NT2/D1 (cell line): ENCODE results near the gene ZBTB33.

ENCODE experiments used
- DNase-seq: peaks from one replicate; pipeline ENCODE4 v3.0.0-alpha.2; 2011; ENCODE audit warnings: low read depth, low spot score
- H3K27me3 ChIP-seq: 2 replicates; pipeline ENCODE4 v1.6.0; 2011; ENCODE audit warnings: mild to moderate bottlenecking; ENCODE audit not compliant: insufficient read length, insufficient read depth
- H3K36me3 ChIP-seq: 2 replicates; pipeline ENCODE4 v1.6.1; 2011; ENCODE audit warnings: mild to moderate bottlenecking, low read length, mixed read lengths; ENCODE audit not compliant: insufficient read depth, insufficient read length
- H3K4me1 ChIP-seq: 2 replicates; pipeline ENCODE4 v1.5.1; 2011; ENCODE audit not compliant: insufficient read depth, insufficient read length
- H3K4me3 ChIP-seq: 2 replicates; pipeline ENCODE4 v1.5.1; 2011; ENCODE audit warnings: low read depth; ENCODE audit not compliant: insufficient read length
- H3K9ac ChIP-seq: 2 replicates; pipeline ENCODE4 v1.6.0; 2011; ENCODE audit warnings: low read depth; ENCODE audit not compliant: insufficient read length
- H3K9me3 ChIP-seq: 2 replicates; pipeline ENCODE4 v1.5.1; 2011; ENCODE audit warnings: mild to moderate bottlenecking, low read length; ENCODE audit not compliant: insufficient read depth
- SUZ12 ChIP-seq: IDR thresholded peaks from 2 replicates; pipeline ENCODE4 v1.6.1; 2011; ENCODE audit not compliant: insufficient read length, insufficient read depth; ENCODE audit errors: extremely low read depth
- YY1 ChIP-seq: IDR thresholded peaks from 2 replicates; pipeline ENCODE4 v1.6.1; 2011; ENCODE audit not compliant: insufficient read length, insufficient read depth
- ZNF274 ChIP-seq: IDR thresholded peaks from 2 replicates; pipeline ENCODE4 v1.6.1; 2011; ENCODE audit warnings: mild to moderate bottlenecking, low read depth, low read length

The ZBTB33 gene

GRCh38 chrX:120297923-120298322 is 47.3 kb downstream of the ZBTB33 start:
- no peaks in the 10 kb centered on the region for H3K4me1 ChIP-seq
- H3K27me3 ChIP-seq = no peaks in the 10 kb centered on the region
- no peak overlapping the region for H3K9ac ChIP-seq
- no peak overlapping the region for H3K4me3 ChIP-seq
- no peaks in the 10 kb centered on the region for H3K9me3 ChIP-seq
- TF ChIP-seq YY1 = no peak
- TF ChIP-seq ZNF274 = no peak
- no peak for TF ChIP-seq SUZ12
- no peaks in the 10 kb centered on the region for H3K36me3 ChIP-seq
- DNase-seq = no peak

GRCh38 chrX:120299928-120300327 is 49.3 kb downstream of the ZBTB33 start:
- no peaks in the 10 kb centered on the region for H3K4me1 ChIP-seq
- no peaks in the 10 kb centered on the region for H3K27me3 ChIP-seq
- H3K36me3 ChIP-seq = no peaks in the 10 kb centered on the region
- peak; percentile 32 for DNase-seq
- no peak overlapping the region for H3K4me3 ChIP-seq
- no peak for TF ChIP-seq ZNF274
- no peak overlapping the region for H3K9ac ChIP-seq
- H3K9me3 ChIP-seq = no peaks in the 10 kb centered on the region

- Histone ChIP-seq H3K27me3 (no peaks in the 10 kb centered on the region), H3K9me3 (no peaks in the 10 kb centered on the region), H3K4me3 (no peak overlapping the region), H3K9ac (no peak overlapping the region), H3K4me1 (no peaks in the 10 kb centered on the region), H3K36me3 (no peaks in the 10 kb centered on the region)
- DNase-seq = no peak
- TF ChIP-seq ZNF274 (no peak), YY1 (no peak), SUZ12 (no peak)
Measured at GRCh38 chrX:120301497-120301896, 50.9 kb downstream of the ZBTB33 start.

- no peak for TF ChIP-seq ZNF274
- no peak for TF ChIP-seq YY1
- TF ChIP-seq SUZ12 = no peak
- Histone ChIP-seq H3K9me3 (no peaks in the 10 kb centered on the region), H3K4me1 (no peaks in the 10 kb centered on the region), H3K36me3 (no peaks in the 10 kb centered on the region), H3K4me3 (no peak overlapping the region), H3K27me3 (no peaks in the 10 kb centered on the region), H3K9ac (no peak overlapping the region)
- DNase-seq = no peak
Measured at GRCh38 chrX:120301960-120302359, 51.3 kb downstream of the ZBTB33 start.

GRCh38 chrX:120302434-120302833 is 51.8 kb downstream of the ZBTB33 start:
- no peak overlapping the region for H3K9ac ChIP-seq
- no peaks in the 10 kb centered on the region for H3K36me3 ChIP-seq
- no peak overlapping the region for H3K4me3 ChIP-seq
- H3K27me3 ChIP-seq = no peaks in the 10 kb centered on the region
- TF ChIP-seq SUZ12 (no peak), YY1 (no peak), ZNF274 (no peak)
- H3K4me1 ChIP-seq = no peaks in the 10 kb centered on the region
- H3K9me3 ChIP-seq = no peaks in the 10 kb centered on the region
- DNase-seq = peak; percentile 2

- Histone ChIP-seq H3K4me1 (no peaks in the 10 kb centered on the region), H3K9me3 (no peaks in the 10 kb centered on the region), H3K36me3 (no peaks in the 10 kb centered on the region), H3K27me3 (no peaks in the 10 kb centered on the region), H3K4me3 (no peak overlapping the region), H3K9ac (no peak overlapping the region)
- TF ChIP-seq ZNF274 (no peak), SUZ12 (no peak), YY1 (no peak)
- no peak for DNase-seq
Measured at GRCh38 chrX:120304256-120304655, 53.6 kb downstream of the ZBTB33 start.

GRCh38 chrX:120305531-120306141 is 55.0 kb downstream of the ZBTB33 start:
- Histone ChIP-seq H3K4me3 (no peak overlapping the region), H3K9me3 (no peaks in the 10 kb centered on the region), H3K4me1 (no peaks in the 10 kb centered on the region), H3K27me3 (peaks cover 4% of the 10 kb centered on the region), H3K9ac (no peak overlapping the region), H3K36me3 (no peaks in the 10 kb centered on the region)
- no peak for TF ChIP-seq YY1
- no peak for TF ChIP-seq SUZ12
- TF ChIP-seq ZNF274 = no peak
- no peak for DNase-seq
